Stimulated activated CD4-positive, alpha-beta T cell treated with anti-CD3 and anti-CD28 coated beads, TNF-alpha, amount 100 ng/mL, for 1 hour (primary cell): ENCODE results near the gene PIP4K2B.
"Not testable (repeated sequence)": the region's sequence is repeated elsewhere in the genome, so short reads cannot be mapped to it uniquely, and the experiment has no call there.

ENCODE experiments used
- DNase-seq, 3 donors: peaks; one replicate each; pipeline ENCODE4 v3.0.0-alpha.2; 2020; ENCODE audit warnings: low read depth in 3 of 3, low spot score in 1 of 3

PIP4K2B gene

DNA sequence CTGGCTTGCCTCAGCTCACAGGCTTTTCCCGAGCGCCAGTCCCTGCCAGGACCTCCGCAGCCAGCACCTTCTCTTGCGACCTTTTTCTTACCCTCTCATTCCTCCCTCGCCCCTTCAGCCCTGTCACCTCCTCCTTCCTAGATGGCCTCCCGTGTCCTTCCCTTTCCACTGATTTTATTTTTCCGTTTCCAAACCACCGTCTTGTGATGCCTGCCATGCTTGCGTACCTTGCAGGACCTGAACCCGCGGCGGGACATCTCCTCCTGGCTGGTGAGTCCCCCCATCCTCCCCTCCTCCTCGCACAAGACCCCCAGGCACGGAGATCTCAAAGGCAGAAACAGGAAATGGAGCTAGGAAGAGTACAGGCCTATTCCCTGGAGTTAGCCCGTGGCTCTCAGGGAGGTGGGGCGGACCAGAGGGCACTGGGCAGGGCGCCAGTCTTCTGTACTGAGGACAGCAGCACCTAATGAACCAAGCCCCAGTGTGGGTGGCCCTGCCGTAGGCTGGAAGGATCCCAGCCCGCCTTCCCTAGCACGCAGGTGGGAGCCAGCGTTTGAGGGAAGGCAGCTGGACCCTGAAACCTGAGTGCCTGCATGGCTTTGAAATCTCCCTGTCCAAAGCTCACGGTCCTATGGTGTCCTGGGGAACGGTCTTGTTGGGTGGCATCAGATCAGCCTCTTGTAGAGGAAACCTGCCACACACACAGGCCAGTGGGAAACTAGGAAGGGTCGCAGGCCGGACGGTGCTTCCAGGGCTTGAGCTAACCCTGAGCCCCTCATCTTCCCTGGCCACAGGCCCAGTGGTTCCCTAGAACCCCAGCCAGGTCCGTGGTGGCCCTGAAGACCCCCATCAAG lies 68.6 kb downstream of the PIP4K2B start:
- DNase-seq: no peak

DNA sequence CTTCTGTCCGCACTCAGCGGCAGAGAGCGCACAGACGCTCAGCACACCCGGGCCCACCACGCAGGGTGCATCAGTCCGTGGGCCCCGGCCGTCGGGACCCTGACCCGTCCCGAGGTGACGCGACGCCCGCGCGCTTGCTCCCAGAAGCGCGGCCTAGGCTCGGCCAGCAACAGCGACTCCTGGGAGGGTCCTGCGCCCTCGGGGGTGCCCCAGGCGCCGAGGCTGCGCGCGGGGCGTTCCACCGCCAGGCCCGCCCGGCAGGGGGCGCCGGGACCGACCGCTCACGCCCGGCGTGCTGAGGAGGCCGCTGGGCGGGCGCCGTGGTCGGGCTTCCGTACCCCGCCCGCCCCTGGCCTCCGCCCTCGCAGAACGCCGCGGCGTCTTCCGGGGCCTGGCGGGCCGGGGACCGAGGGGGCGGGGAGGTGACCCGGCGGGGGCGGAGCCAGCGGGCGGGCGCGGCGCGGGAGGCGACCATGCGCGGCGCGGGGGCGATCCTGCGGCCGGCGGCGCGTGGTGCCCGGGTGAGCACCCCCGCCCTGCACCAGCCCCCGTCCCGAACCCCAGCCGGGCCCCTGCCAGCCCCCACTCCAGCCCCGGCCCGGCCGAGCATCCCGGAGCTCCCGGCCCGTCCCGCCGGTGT lies 69.3 kb downstream of the PIP4K2B start, which contains the start of gene CISD3:
CISD3 (plus strand) TSS at position 456 of the 640 bp plus-strand sequence; CDS start at position 474, 18 bp downstream.
- DNase-seq: peak; percentile 63 to 78 (median 76)

DNA sequence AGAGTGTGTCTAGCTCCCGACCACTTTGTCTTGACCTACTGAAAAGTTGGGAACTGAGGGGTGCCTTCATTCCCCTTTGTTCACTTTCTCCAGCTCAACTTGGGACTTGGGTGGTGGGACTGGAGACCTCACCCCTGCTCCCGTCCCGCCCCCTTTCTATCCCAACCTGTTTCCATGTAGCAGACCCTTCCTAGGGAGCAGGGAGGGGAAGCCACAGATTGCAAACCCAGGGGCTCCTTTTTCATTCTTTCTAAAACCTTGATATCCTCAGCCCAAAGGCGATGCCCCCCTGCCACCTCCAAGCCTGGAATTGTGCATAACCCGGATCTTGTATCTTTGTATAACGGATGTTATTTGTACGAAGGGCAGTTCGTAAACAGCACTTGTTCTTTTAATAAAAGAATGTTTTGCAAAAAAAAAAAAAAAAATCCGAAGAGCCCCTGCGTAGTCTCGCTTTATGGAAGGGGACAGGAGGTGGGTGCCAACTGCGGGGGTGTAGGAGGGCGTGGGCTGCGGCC lies 69.9 kb downstream of the PIP4K2B start:
- no peak for DNase-seq

DNA sequence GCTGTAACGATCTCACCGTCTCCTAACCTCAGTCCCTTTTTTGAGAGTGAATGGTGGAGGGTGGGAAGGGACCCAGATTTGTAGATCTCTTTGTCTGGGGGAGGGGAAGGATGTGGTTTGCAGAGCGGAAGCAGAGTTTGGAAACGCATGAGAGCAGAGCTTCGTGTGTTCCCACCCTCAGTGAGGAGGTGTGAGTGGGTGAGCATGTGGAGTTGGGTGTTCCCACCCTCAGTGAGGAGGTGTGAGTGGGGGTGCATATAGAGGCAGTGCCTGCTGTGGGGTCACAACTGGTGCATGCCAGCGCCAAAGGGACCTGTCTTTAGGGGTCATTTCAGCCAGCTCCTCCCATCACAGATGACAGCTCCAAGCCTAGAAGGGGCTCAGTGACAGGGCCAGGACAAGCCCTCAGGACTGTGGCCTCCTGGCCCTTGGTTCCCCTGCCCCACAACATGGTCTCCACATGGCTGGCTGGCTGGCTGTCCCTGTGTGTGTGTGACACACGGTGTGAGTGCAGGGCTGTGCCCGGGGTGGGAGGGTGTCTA lies 71.0 kb downstream of the PIP4K2B start:
- DNase-seq: peak in 2 of 3 donors; percentile 41 to 52

DNA sequence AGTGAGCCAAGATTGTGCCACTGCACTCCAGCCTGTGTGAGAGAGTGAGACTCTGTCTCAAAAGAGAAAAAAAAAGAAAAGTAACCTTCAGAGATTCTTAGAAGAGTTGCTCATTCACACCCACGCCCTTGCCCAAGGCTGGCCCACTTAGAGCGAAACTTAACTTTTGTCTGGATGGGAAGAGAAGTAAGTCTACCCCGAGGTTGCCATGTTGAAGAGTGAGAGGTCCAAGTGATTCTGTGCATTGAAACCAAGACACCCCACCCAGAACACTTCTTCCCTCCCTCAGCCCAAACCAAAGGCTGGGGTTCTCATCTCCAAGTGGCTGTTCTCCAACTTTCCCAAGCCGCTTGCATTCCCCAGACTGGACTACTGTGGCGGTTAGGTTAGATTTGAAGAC lies 71.6 kb downstream of the PIP4K2B start:
- DNase-seq: peak in 1 of 3 donors; percentile 52

DNA sequence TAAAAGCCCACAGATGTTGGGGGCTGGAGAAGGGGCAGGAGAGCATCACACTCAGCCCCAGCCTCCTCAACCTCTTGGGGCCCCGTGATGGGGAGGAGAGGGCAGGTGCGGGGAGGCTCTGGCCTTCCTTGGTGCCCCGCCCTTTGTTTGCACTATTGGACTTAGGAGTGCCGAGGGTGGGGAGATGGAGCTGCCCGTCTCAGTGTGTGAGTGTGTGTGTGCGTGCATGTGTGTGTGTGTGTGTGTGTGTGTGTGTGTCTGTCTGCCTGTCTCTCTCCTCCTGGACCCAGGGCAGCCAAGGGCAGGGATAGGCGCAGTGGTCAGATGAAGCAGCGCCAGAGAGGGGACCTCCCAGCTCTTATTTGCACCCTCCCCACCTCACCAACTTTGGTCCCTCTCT lies 73.2 kb downstream of the PIP4K2B start:
- DNase-seq: not testable (repeated sequence)

DNA sequence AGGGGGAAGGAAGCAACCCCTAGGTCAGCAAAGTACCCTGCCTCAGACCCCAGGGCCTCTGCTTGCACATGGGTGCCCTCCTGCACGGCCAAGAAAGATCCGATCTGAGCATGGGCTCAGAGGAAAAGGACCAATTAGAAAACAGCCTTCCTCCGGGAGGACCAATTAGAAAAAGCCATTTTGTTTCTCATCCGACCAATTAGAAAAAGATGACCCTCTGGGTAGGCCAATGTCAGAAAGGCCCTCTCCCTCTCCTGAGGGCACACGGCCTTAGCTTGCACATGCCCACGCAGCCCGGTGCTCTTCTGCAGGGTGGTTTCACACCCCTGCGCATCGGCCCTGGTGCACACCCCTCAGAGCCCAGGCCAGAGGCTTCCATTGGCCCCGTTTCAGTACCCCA lies 74.3 kb downstream of the PIP4K2B start:
- no peak for DNase-seq

DNA sequence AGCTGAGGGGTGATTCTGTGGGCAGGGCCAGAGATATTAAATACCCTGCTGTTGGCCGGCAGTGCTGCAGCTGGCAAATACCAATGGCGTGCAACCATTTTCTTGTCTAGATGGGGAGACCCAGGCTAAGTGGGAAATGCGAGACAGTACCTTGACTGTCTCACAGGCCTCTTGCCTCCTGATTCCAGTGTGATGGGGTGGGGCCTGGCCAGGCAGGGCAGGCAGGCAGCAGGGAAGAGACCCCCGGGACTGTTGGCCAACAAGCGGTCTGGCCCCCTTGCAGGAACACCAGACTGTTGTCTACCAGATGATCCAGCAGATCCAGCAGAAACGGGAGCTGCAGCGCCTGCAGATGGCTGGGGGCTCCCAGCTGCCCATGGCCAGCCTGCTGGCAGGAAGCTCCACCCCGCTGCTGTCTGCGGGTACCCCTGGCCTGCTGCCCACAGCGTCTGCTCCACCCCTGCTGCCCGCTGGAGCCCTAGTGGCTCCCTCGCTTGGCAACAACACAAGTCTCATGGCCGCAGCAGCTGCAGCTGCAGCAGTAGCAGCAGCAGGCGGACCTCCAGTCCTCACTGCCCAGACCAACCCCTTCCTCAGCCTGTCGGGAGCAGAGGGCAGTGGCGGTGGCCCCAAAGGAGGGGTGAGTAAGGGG lies 74.9 kb downstream of the PIP4K2B start:
- DNase-seq: no peak

DNA sequence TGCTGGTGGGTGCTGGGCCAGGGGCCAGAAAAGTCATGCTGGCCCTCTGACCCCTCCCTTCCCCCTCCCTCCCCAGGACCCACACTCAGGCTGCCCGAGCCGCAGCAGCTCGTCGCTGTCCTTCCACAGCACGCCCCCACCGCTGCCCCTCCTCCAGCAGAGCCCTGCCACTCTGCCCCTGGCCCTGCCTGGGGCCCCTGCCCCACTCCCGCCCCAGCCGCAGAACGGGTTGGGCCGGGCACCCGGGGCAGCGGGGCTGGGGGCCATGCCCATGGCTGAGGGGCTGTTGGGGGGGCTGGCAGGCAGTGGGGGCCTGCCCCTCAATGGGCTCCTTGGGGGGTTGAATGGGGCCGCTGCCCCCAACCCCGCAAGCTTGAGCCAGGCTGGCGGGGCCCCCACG lies 77.6 kb downstream of the PIP4K2B start:
- no peak for DNase-seq

DNA sequence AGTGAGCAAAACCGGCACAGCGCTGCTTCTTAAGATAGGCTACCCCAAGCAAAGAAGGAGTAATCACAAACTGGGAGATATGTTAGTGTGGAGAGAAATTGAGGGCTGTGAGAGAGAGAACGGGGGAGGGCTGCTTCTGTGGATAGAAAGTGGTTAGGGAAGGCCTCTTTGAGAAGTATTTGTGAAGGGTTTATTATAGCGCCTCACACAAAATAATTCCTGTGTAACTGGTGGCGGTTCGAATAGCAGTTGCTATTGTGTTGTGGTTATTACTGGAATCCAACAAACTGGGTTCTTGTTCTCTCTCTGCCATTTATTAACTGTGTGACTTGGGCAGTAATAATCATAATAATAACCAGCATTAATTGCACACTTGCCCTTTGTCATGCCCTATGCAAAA lies 78.4 kb downstream of the PIP4K2B start:
- DNase-seq: no peak

DNA sequence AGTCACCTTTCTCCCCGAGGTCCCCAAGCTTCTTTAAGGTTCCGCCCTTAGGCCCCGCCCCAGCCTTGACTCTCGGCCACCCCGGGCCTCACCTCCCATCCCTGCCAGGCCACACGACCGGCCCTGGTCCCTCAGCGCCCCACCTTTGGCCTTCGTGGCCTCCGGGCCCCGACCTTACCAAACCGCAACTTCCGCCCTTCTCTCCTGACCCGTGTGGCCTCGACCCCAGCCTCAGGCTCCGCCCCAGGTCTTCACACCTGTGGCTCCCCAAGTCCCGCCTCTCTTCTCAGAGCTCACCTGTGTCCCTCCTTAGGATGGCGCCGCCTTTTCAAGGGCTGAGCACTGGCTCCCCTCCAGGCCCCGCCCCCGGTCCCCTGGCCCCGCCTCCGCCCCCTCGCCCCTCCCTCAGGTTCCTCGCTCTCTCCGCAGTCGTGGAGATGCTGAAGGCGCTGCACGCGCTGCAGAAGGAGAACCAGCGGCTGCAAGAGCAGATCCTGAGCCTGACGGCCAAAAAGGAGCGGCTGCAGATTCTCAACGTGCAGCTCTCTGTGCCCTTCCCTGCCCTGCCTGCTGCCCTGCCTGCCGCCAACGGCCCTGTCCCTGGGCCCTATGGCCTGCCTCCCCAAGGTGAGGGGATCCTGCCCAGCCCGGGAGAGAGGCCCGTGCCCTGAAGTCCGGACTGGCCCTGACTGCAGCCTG lies 79.3 kb downstream of the PIP4K2B start:
- no peak for DNase-seq

DNA sequence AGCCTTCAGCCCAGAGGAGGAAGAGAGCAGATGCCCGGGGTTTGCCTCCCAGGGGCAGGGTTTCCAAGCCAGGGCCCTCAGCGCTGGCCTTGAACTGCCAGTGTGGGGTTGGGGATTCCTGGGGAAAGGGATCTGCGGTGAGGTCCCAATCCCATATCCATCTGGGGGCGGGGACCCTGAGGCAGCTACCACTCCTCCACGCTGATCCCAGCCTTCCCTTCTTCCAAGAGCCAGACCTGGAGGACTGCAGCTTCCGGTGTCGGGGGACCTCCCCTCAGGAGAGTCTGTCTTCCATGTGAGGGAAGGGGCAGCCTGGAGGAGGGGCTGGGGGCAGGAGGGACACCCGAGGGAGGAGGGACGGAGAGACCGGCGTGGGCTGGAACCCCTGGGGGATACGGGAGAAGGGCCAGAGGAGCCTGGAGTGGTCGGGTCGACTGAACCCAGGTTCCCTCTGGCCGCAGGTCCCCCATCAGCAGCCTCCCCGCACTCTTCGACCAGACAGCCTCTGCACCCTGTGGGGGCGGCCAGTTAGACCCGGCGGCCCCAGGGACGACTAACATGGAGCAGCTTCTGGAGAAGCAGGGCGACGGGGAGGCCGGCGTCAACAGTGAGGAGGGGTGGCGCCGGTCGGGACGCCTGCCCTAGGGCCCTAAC lies 79.9 kb downstream of the PIP4K2B start:
- no peak for DNase-seq

DNA sequence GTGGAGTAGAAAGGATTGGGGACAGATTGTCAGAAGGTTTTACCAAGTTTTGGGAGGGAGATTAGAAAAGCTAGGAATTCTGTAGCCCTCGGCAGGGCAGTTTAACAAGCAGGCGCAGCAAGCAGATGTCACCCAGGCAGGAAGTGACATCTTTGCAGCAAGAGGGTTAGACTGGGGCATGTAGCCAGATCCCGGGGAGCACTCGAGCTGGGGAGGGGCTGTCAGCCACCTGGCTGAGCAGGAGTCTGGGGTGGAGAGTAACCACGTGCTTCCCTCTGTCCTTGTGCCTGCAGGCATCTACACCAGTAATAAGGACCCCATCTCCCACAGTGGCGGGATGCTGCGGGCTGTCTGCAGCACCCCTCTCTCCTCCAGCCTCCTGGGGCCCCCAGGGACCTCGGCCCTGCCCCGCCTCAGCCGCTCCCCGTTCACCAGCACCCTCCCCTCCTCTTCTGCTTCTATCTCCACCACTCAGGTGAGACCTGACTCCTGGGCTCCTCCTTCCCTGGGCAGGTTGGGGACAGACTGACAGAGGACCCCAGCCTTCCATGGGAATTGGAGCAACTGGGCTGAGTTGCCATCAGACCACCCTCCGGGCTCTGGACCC lies 82.1 kb downstream of the PIP4K2B start:
- DNase-seq: no peak

DNA sequence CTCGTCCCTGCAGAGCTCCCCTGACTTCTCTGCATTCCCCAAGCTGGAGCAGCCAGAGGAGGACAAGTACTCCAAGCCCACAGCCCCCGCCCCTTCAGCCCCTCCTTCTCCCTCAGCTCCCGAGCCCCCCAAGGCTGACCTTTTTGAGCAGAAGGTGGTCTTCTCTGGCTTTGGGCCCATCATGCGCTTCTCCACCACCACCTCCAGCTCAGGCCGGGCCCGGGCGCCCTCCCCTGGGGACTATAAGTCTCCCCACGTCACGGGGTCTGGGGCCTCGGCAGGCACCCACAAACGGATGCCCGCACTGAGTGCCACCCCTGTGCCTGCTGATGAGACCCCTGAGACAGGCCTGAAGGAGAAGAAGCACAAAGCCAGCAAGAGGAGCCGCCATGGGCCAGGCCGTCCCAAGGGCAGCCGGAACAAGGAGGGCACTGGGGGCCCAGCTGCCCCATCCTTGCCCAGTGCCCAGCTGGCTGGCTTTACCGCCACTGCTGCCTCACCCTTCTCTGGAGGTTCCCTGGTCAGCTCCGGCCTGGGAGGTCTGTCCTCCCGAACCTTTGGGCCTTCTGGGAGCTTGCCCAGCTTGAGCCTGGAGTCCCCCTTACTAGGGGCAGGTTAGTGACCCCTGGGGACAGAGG lies 82.9 kb downstream of the PIP4K2B start:
- no peak for DNase-seq
